OCI-LY7 (cell line): ENCODE data around the gene ANKLE2. TPM values are rescaled to one million over a fixed set of nuclear protein-coding genes. Genes with fewer than 3 reads are reported as not detected.
"Not testable (repeated sequence)": the region's sequence is repeated elsewhere in the genome, so short reads cannot be mapped to it uniquely, and the experiment has no call there.

Experiments
- BruUV-seq: library from RNA; stranded (reverse); fragments of 400-500 nt; replicated peaks from 2 replicates; lab custom pipeline; 2021; lab: Mats Ljungman, UMichigan
- CTCF ChIA-PET: fragments of 300-600 bp; sonication (Branson Sonifier 250); formaldehyde crosslinking; loops from one replicate; lab custom pipeline; 2022; ENCODE audit warnings: antibody characterized with exemption; ENCODE audit not compliant: unreplicated experiment; lab: Charles Lee
- POLR2A ChIA-PET: fragments of 300-600 bp; sonication (Branson Sonifier 250); formaldehyde crosslinking; loops from one replicate; lab custom pipeline; 2022; ENCODE audit warnings: antibody characterized with exemption; lab: Charles Lee
- DNase-seq: peaks from one replicate; pipeline ENCODE4 v3.0.0-alpha.2; 2015; ENCODE audit warnings: low spot score
- H2AFZ ChIP-seq: fragments of 200-600 bp; sonication (generic), shearing (Covaris generic); 2 replicates; pipeline ENCODE4 v1.6.1; 2014; ENCODE audit warnings: mild to moderate bottlenecking, antibody characterized with exemption, low read length, moderate library complexity
- H3K27ac ChIP-seq: fragments of 200-600 bp; sonication (generic); 2 replicates; pipeline ENCODE4 v1.5.1; 2014; ENCODE audit warnings: mixed run types, low read depth, mild to moderate bottlenecking, moderate library complexity, low read length, inconsistent platforms; ENCODE audit not compliant: poor library complexity, severe bottlenecking
- H3K36me3 ChIP-seq: fragments of 200-600 bp; sonication (generic); 2 replicates; pipeline ENCODE4 v1.6.1; 2014; ENCODE audit warnings: mild to moderate bottlenecking, antibody characterized with exemption, low read length, moderate library complexity, mixed read lengths; ENCODE audit not compliant: insufficient read depth
- H3K4me1 ChIP-seq: fragments of 200-600 bp; sonication (generic); 2 replicates; pipeline ENCODE4 v1.5.1; 2014; ENCODE audit warnings: mild to moderate bottlenecking, low read length; ENCODE audit not compliant: insufficient read depth, poor library complexity, severe bottlenecking
- H3K4me2 ChIP-seq: fragments of 200-600 bp; sonication (generic); 2 replicates; pipeline ENCODE4 v1.6.1; 2014; ENCODE audit warnings: mild to moderate bottlenecking, low read length
- H3K4me3 ChIP-seq: fragments of 200-600 bp; sonication (generic); 2 replicates; pipeline ENCODE4 v1.5.1; 2014; ENCODE audit warnings: mild to moderate bottlenecking, low read depth, low read length; ENCODE audit not compliant: poor library complexity, severe bottlenecking
- H3K79me2 ChIP-seq: fragments of 200-600 bp; sonication (generic); 2 replicates; pipeline ENCODE4 v1.6.1; 2016; ENCODE audit warnings: low read depth, mild to moderate bottlenecking, low read length, moderate library complexity, mixed read lengths; ENCODE audit not compliant: insufficient read depth
- H3K9me2 ChIP-seq: fragments of 200-600 bp; sonication (generic); 2 replicates; pipeline ENCODE4 v1.6.1; 2016; ENCODE audit warnings: mild to moderate bottlenecking, low read length, mixed read lengths; ENCODE audit not compliant: insufficient read depth
- H3K9me3 ChIP-seq: fragments of 200-600 bp; sonication (generic); 2 replicates; pipeline ENCODE4 v1.6.1; 2014; ENCODE audit warnings: mild to moderate bottlenecking, mixed run types, low read length, mixed read lengths
- H4K20me1 ChIP-seq: fragments of 200-600 bp; sonication (generic); 2 replicates; pipeline ENCODE4 v1.6.1; 2014; ENCODE audit warnings: mild to moderate bottlenecking, antibody characterized with exemption, low read length, moderate library complexity, mixed read lengths; ENCODE audit not compliant: insufficient read depth
- CTCF ChIP-seq: fragments of 200-600 bp; sonication (generic); conservative IDR thresholded peaks from 2 replicates; pipeline ENCODE4 v1.5.1; 2014; ENCODE audit warnings: mild to moderate bottlenecking, antibody characterized with exemption, low read length, moderate library complexity, mixed read lengths
- EZH2phosphoT487 ChIP-seq: fragments of 200-600 bp; sonication (generic); IDR thresholded peaks from 2 replicates; pipeline ENCODE4 v1.6.1; 2018; ENCODE audit warnings: low read depth, borderline replicate concordance, mild to moderate bottlenecking, mixed run types, antibody characterized with exemption, low read length, moderate library complexity, mixed read lengths
- intact Hi-C: fragments of 100-400 bp; cut with micrococcal nuclease; formaldehyde crosslinking; loops from one replicate; pipeline ENCODE4 v1.10.0; 2022; ENCODE audit not compliant: unreplicated experiment
- total RNA-seq, 2 experiments: library from RNA; depleted of rRNA in 1 of 2; stranded (reverse); fragments of >200 nt in 1 of 2; shearing (Covaris generic) in 1 of 2; gene quantifications; 2 replicates each; pipeline ENCODE4 v1.2.3, GENCODE V29; 2014 to 2022

The ANKLE2 gene
- total RNA-seq, 2 experiments from 2014 or later, result 88.0 to 121 TPM

- Histone ChIP-seq H3K9me3 (no peaks in the 10 kb centered on the region), H3K79me2 (no peaks in the 10 kb centered on the region), H3K36me3 (peaks cover 77% of the 10 kb centered on the region), H3K4me2 (no peak overlapping the region), H3K4me1 (peaks cover 11% of the 10 kb centered on the region), H3K9me2 (no peaks in the 10 kb centered on the region), H3K27ac (no peak overlapping the region), H4K20me1 (no peaks in the 10 kb centered on the region), H2AFZ (no peak overlapping the region), H3K4me3 (no peak overlapping the region)
- no TSS peak for BruUV-seq
- DNase-seq, result no peak
- ChIA-PET CTCF (no interaction called here), POLR2A (no interaction called here)
- no peak for TF ChIP-seq EZH2phosphoT487
- TF ChIP-seq CTCF, result no peak
- intact Hi-C loops, result no loop called here
Measured at GRCh38 chr12:132698341-132698740, 63.3 kb downstream of the ANKLE2 start.

DNA sequence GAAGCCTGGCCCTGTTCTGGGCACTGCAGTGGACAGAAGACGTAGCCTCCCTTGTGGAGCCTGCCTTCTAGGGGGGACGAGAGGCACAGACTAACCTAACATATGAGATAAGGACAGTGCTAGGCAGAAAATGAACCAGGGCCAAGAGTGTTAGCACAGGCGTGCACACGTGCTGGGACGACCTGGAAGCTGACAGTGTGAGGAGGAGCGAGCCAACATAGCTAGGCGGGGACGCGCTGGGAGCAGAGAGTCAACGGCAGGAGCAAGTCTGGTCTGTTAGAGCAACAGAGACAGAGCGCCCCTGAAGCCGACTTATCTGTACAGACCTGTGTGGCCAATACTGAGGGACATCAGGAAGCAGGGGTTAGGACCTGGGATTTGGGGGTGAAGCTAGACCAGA is 66.2 kb downstream of the ANKLE2 start:
- H4K20me1 ChIP-seq, result no peaks in the 10 kb centered on the region
- TF ChIP-seq EZH2phosphoT487 (no peak), CTCF (no peak)
- no peaks in the 10 kb centered on the region for H3K9me2 ChIP-seq
- peaks cover 73% of the 10 kb centered on the region for H3K36me3 ChIP-seq
- intact Hi-C loops, result no loop called here
- CTCF ChIA-PET, result no interaction called here
- H3K4me3 ChIP-seq, result no peak overlapping the region
- H3K4me2 ChIP-seq, result no peak overlapping the region
- H3K9me3 ChIP-seq, result no peaks in the 10 kb centered on the region
- H3K4me1 ChIP-seq, result peaks cover 9% of the 10 kb centered on the region
- POLR2A ChIA-PET, result interaction anchor here (0.6 to 1.8 kb wide), 4 partner anchors 13 to 419 kb away, joined by 3 to 9 read pairs (median 6); no protein-coding TSS in a partner anchor
- H2AFZ ChIP-seq, result no peak overlapping the region
- no peak for DNase-seq
- no peaks in the 10 kb centered on the region for H3K79me2 ChIP-seq
- BruUV-seq, result no TSS peak
- H3K27ac ChIP-seq, result no peak overlapping the region

DNA sequence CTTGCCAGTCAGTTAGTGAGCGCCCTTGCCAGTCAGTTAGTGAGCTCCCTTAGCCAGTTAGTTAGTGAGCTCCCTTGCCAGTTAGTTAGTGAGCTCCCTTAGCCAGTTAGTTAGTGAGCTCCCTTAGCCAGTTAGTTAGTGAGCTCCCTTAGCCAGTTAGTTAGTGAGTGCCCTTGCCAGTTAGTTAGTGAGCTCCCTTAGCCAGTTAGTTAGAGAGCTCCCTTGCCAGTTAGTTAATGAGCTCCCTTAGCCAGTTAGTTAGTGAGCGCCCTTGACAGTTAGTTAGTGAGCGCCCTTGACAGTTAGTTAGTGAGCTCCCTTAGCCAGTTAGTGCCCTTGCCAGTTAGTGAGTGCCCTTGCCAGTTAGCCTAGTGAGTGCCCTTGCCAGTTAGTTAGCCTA is 66.7 kb downstream of the ANKLE2 start:
- H2AFZ ChIP-seq, H3K9me3 ChIP-seq, H4K20me1 ChIP-seq, H3K4me3 ChIP-seq, H3K27ac ChIP-seq, BruUV-seq, intact Hi-C loops, H3K4me2 ChIP-seq, H3K4me1 ChIP-seq, H3K9me2 ChIP-seq, H3K79me2 ChIP-seq, DNase-seq: not testable (repeated sequence)
- CTCF ChIA-PET, result interaction anchor here (0.6 kb wide), 1 partner anchor 53 kb away, joined by 3 read pairs; no protein-coding TSS in a partner anchor
- POLR2A ChIA-PET, result interaction anchor here (0.6 to 1.8 kb wide), 5 partner anchors 13 to 419 kb away, joined by 3 to 9 read pairs (median 5); no protein-coding TSS in a partner anchor
- H3K36me3 ChIP-seq, result peaks cover 74% of the 10 kb centered on the region

GRCh38 chr12:132692030-132692429 is 69.6 kb downstream of the ANKLE2 start:
- CTCF ChIA-PET, POLR2A ChIA-PET: not testable (repeated sequence)
- peaks cover 54% of the 10 kb centered on the region for H3K36me3 ChIP-seq

More at GRCh38 chr12:132692030-132692429, 69.6 kb downstream of the ANKLE2 start:
- H2AFZ ChIP-seq, DNase-seq, intact Hi-C loops, H3K4me3 ChIP-seq, H3K4me2 ChIP-seq, BruUV-seq, H3K9me3 ChIP-seq, H3K9me2 ChIP-seq, H4K20me1 ChIP-seq, H3K27ac ChIP-seq: not testable (repeated sequence)
- Histone ChIP-seq H3K4me1 (peaks cover 11% of the 10 kb centered on the region), H3K79me2 (peaks cover 19% of the 10 kb centered on the region; the same call in 1 of the 2 replicates)
